UCSD-AML1 (cell line): ENCODE results near the gene SYT8.

ENCODE experiments used
- DNase-seq: peaks from one replicate; lab custom pipeline; 2025; ENCODE audit not compliant: unreplicated experiment; lab: John Stamatoyannopoulos, UW

Gene SYT8

GRCh38 chr11:1817000-1817399, 17.8 kb upstream of the SYT8 start:
- DNase-seq, result no peak

GRCh38 chr11:1817511-1817910, 17.3 kb upstream of the SYT8 start:
- DNase-seq, result no peak

DNA sequence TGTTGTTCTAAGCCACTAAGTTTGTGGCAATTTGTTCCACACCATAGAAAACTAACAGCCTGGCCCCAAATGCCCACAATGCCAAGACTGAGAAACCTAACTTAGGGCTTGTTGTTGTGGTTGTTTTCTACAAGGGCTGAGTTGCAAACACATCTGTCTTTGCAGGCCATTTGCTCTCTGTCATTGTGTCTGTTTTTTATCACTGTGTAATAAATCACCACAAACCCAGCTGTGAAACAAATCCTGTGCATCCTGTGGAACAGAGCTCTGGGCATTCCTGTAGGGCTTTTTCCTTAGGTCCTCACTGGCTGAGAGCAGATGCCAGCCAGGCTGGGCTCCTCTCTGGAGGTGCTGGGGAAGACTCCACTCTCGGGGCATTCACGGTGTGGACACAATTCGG, 15.7 kb upstream of the SYT8 start:
- no peak for DNase-seq

- DNase-seq, result no peak
These were observed 14.1 kb upstream of the SYT8 start for GRCh38 chr11:1820463-1821325.

DNA sequence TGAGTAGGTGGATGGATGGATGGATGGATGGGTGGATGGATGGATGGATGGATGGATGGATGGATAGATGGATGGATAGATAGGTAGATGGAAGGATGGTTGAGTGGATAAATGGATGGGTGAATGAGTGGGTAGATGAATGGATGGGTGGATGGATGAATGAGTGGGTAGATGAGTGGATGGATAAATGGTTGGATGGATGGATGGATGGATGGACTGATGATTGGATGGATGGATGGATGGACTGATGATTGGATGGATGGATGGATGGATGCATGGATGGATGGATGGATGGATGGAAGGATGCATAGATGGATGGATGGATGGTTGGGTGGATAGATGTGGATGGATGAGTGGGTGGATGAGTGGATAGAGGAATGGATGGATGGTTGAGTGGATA, 13.2 kb upstream of the SYT8 start:
- DNase-seq, result no peak

GRCh38 chr11:1822648-1823375, 12.0 kb upstream of the SYT8 start:
- DNase-seq, result no peak

DNA sequence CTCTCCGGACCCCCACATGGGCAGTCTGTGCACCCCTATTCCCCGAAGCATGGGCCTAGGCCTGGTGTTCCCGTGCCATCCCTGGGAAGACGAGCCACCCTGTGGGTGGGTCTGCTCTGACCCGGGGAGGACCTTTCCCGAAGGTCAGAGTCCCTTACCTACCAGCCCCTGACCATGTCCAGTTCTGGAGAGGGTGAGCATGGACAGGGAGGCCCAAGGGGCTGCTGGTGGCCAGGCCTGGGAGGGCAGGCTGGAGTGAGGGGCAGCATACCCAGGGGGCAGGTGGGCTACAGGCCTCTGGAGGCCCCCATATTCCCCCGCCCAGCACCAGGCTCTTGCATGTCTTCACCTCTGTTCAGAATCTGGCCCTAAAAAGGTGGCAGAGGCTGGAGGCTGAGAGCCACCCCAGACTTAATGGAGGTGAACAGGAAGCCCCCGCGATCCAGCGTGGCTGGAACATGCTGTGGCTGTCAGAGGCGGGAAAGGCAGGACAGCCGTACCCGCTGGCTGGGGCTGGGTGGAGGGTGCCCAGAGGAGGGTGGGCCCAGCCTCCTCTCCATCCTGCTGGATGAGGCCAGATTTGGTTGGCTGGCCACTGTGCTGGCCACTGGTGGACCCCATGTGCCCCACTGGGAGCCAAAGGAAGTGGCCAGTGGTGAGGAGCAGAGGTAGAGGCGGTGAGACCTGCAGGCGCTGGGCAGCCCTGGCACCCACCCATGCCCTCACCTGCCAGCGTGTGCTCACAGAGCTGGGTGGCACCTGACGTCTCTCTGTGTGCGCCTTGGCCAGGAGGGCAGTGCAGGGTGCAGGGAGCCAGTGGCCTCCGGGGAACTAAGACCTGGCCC, 11.2 kb upstream of the SYT8 start:
- no peak for DNase-seq

GRCh38 chr11:1824221-1825038, 10.4 kb upstream of the SYT8 start:
- no peak for DNase-seq

DNA sequence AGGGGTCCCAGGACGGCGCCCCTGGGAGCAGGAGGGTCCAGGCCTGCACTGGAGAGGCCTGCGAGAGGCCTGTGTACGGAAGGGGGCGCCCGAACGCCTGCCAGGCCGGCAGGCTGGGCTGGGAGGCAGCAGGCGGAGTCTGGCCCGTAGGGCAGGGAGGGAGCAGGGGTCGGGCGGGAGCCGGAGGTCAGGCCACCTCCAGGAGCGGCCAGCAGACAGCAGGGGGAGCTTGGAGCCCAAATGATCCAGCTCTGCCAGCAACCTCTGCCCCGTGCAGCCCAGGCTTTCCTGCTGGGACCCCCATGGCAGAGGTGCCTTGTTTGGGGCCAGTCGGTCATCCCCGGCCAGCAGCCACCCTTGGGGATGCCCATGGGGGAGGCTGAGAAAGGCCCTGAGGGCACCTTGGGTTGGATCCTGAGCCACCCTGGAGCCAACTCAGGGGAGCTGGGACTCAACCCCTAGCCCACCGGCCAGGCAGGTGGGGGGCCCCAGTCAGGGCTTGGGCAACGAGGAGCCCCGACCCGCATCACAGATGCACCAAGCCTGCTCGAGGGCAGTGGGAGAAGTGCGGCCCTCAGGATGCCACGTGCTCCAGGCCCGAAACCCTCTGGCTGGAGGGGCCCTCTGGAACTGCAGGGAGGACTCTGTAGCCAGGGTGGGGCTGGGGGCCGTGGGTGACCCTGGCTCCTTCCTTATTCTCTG, 9.6 kb upstream of the SYT8 start:
- DNase-seq, result peak; percentile 81

DNA sequence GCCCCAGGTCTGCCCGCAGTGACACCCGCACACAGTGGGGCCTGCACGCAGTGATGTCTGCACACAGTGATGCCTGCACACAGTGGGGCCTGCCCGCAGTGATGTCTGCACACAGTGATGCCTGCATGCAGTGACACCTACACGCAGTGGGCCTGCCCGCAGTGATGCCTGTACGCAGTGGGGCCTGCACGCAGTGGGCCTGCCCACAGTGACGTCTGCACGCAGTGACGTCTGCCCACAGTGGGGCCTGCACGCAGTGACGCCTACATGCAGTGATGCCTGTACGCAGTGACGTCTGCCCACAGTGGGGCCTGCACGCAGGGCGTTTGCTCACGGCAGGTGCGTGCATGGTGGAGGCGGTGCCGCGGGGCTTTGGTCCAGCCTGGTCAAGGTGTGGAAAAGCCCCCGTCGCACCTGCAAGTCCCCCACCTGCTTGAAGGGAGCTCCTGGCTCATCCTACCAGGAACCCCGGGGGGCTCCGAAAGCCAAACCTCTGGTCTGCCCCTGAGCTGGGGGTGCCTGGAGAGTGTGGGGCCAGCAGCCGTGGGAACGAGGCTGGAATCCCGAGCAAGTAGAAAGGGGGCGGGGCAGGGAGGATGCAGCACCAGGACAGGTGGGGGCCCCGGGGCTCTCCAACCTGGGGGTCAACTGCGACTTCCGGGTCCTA, 8.9 kb upstream of the SYT8 start:
- DNase-seq, result no peak

GRCh38 chr11:1826552-1827094, 8.2 kb upstream of the SYT8 start:
- DNase-seq, result no peak

GRCh38 chr11:1827095-1827813, 7.5 kb upstream of the SYT8 start:
- no peak for DNase-seq

- no peak for DNase-seq
These were observed 6.9 kb upstream of the SYT8 start for GRCh38 chr11:1827931-1828330.

DNA sequence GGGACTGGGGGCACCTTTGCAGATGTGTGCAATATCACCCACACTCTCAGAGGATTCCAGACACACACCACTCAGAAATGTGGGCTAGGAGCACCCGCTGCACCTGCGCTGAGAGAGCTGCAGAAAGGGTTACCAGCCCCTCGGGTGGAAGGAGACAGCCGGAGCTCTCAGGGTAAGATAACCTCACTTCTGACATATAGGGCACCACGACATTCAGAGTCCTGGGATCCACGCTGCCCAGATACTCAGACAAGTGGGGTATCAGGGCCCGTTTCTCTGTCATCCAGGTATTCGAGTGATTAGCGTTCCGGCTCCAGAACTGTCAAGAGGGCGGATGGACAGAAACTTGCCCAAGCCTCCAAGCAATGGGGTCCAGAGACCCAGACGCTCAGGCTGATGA, 6.2 kb upstream of the SYT8 start:
- no peak for DNase-seq

DNA sequence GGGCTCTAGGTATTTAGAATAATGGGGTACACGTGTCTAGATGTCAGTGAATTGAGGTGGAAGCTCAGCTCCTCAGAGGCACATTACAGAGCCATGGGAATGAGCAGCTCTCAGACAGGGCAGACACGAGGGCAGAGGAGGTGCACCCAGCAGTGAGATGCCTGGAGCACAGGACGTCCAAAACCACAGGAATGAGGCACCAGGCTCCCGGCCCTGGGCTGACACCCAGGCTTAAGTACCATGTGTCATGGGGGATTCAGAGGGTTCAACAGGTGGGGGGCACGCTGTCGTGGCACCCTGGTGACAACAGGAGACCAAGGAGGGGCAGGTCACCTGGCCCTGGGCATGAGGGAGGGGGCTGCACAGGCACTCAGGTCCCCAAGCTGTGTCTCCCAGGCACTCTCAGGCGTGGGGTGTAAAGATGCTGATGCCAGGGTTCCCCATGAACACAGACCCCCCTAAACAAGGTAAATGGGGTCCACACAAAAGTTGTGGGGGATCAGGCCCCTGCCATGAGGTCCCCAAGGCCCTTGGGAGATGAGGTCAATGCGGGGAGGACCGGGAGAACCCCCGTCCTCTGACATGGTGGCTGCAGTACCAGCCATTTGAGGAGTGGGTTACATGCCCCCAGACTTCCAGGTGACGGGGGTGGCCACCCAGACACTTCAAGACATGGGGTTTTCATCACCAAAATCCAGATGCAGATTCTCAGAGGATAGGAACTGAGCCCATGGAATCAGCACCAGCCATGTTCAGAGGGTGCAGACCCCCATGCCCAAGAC, 5.6 kb upstream of the SYT8 start:
- DNase-seq, result no peak

GRCh38 chr11:1830004-1830321, 4.8 kb upstream of the SYT8 start:
- no peak for DNase-seq

DNA sequence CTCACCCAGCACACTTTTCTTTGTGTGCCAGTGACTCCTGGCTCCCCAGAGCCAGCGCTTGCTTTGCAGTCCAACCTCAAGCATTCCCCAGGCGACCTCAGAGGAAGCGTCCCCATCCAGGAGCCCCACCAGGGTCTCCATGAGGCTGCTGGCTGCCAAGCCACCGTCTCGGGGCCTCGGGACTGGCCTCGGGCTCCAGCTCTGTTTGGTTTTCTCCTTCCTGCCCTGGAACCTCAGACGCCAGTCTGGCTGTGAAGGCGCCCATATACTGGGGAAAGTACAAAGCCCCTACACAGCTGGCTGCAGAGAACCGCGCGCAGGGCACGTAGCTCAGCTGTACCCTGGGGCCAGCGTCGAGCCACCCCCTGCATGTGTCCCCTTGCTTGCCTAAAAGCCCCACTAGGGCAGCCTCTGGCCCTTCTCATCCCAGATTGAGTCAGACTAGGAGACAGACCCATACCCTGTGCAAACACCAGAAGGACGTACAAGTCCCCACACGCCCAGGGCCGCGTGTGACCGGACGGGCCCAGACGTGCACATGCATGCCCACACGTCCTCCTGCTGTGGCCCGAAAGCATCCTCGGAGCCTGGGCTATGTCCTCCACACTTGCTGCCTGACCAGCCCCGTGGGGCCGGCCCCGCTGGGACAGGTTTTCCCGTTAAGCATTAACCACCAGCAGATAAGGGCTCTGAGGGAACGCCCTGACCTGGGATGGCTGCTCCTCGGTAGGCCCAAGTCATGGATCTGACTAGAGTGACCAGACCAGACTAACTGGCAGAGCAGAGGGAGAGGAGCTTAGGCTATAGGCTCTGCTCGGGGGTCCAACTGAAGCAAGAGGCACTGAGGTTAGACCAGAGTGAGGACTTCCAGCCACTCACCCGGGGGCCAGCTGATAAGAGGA, 4.2 kb upstream of the SYT8 start:
- DNase-seq, result peak; percentile 37
